Peyer's patch (tissue), 4 donors: ENCODE measurements around the gene RCOR2. TPM values are rescaled to one million over a fixed set of nuclear protein-coding genes. Genes with fewer than 3 reads are reported as not detected.
A peak's percentile ranks its signal among the peaks of the same experiment; 100 is the strongest.

Experiments used
- DNase-seq, 3 donors: peaks; one replicate each; pipeline ENCODE4 v3.0.0-alpha.2; 2017 to 2019
- H3K27ac ChIP-seq, 4 donors: fragments of 200-600 bp; sonication (generic); one replicate each; pipeline ENCODE4 v1.5.1; 2016 to 2019
- H3K27me3 ChIP-seq, 2 donors: fragments of 200-600 bp; sonication (generic); one replicate each; pipeline ENCODE4 v1.5.1; 2019
- H3K36me3 ChIP-seq, 3 donors: fragments of 200-600 bp; sonication (generic); one replicate each; pipeline ENCODE4 v1.5.1; 2016 to 2019
- H3K4me1 ChIP-seq, 4 donors: fragments of 200-600 bp; sonication (generic); one replicate each; pipeline ENCODE4 v1.5.1; 2016 to 2019
- H3K4me3 ChIP-seq, 4 donors: fragments of 200-600 bp; sonication (generic); 1 replicate in 3 of 4; 2 replicates in 1 of 4; pipeline ENCODE4 v1.5.1; 2016 to 2019; ENCODE audit warnings: mild to moderate bottlenecking in 1 of 4
- H3K9me3 ChIP-seq, 4 donors: fragments of 200-600 bp; sonication (generic); one replicate each; pipeline ENCODE4 v1.5.1; 2016 to 2019; ENCODE audit warnings: mild to moderate bottlenecking in 1 of 4
- CTCF ChIP-seq, 6 experiments: fragments of 450-650 bp in 4 of 6; fragments of 200-600 bp in 2 of 6; sonication (generic) in 1 of 6; IDR thresholded peaks; one replicate each; pipeline ENCODE4 v1.5.1; 2017 to 2019; ENCODE audit warnings: antibody characterized with exemption in 6 of 6, mild to moderate bottlenecking in 3 of 6, moderate library complexity in 1 of 6
- POLR2A ChIP-seq, 2 donors: fragments of 450-650 bp; IDR thresholded peaks; one replicate each; pipeline ENCODE4 v1.5.1; 2017; ENCODE audit warnings: antibody characterized with exemption in 2 of 2, mild to moderate bottlenecking in 2 of 2, moderate library complexity in 2 of 2
- total RNA-seq, 4 donors: library from RNA; depleted of rRNA; stranded (reverse); fragments of >200 nt; gene quantifications; one replicate each; pipeline ENCODE4 v1.1.0, GENCODE V29; 2016

RCOR2 gene
- total RNA-seq, 4 donors from 2014 or later, result 0.57 to 0.67 TPM; not detected in 2

- Histone ChIP-seq H3K27me3 (no peaks in the 10 kb centered on the region), H3K4me1 (peaks cover 5 to 61% (median 12%) of the 10 kb centered on the region in 4 donors), H3K27ac (peak overlapping the region; percentile 79 to 95 (median 88)), H3K4me3 (peak overlapping the region in 2 of 4 donors; percentile 48 to 56), H3K36me3 (peaks cover 0 to 8% (median 0%) of the 10 kb centered on the region in 3 donors), H3K9me3 (no peaks in the 10 kb centered on the region)
- no peak for DNase-seq
- TF ChIP-seq CTCF (IDR thresholded peaks at IDR 0.05), result no peak
- TF ChIP-seq POLR2A (IDR thresholded peaks at IDR 0.05), result no peak
Measured at GRCh38 chr11:63887386-63887999, 29.5 kb downstream of the RCOR2 start.

- Histone ChIP-seq H3K4me1 (peaks cover 10 to 49% (median 14%) of the 10 kb centered on the region in 4 donors), H3K36me3 (no peaks in the 10 kb centered on the region), H3K9me3 (no peaks in the 10 kb centered on the region), H3K27ac (peak overlapping the region in 1 of 4 donors; percentile 44), H3K4me3 (no peak overlapping the region), H3K27me3 (no peaks in the 10 kb centered on the region)
- no peak for TF ChIP-seq CTCF (IDR thresholded peaks at IDR 0.05)
- TF ChIP-seq POLR2A (IDR thresholded peaks at IDR 0.05), result no peak
- no peak for DNase-seq
Measured at GRCh38 chr11:63884196-63884932, 32.6 kb downstream of the RCOR2 start.

GRCh38 chr11:63883791-63884190 is 33.2 kb downstream of the RCOR2 start:
- no peak overlapping the region for H3K4me3 ChIP-seq
- TF ChIP-seq CTCF (IDR thresholded peaks at IDR 0.05) (no peak), POLR2A (IDR thresholded peaks at IDR 0.05) (no peak)
- no peak for DNase-seq
- H3K27ac ChIP-seq, result no peak overlapping the region
- no peaks in the 10 kb centered on the region for H3K9me3 ChIP-seq
- no peaks in the 10 kb centered on the region for H3K27me3 ChIP-seq
- H3K36me3 ChIP-seq, result no peaks in the 10 kb centered on the region
- H3K4me1 ChIP-seq, result peaks cover 6 to 49% (median 12%) of the 10 kb centered on the region in 4 donors

- TF ChIP-seq POLR2A (IDR thresholded peaks at IDR 0.05) (no peak), CTCF (IDR thresholded peaks at IDR 0.05) (no peak)
- H3K9me3 ChIP-seq, result no peaks in the 10 kb centered on the region
- H3K36me3 ChIP-seq, result no peaks in the 10 kb centered on the region
- no peak overlapping the region for H3K4me3 ChIP-seq
- H3K27me3 ChIP-seq, result no peaks in the 10 kb centered on the region
- H3K27ac ChIP-seq, result no peak overlapping the region
- H3K4me1 ChIP-seq, result peaks cover 4 to 41% (median 11%) of the 10 kb centered on the region in 4 donors
- no peak for DNase-seq
Measured at GRCh38 chr11:63882555-63883242, 34.3 kb downstream of the RCOR2 start.

- peaks cover 0 to 3% (median 0%) of the 10 kb centered on the region in 3 donors for H3K36me3 ChIP-seq
- H3K27me3 ChIP-seq, result no peaks in the 10 kb centered on the region
- H3K27ac ChIP-seq, result peak overlapping the region in 1 of 4 donors; percentile 10
- no peak for TF ChIP-seq POLR2A (IDR thresholded peaks at IDR 0.05)
- TF ChIP-seq CTCF (IDR thresholded peaks at IDR 0.05), result no peak
- no peak for DNase-seq
- no peak overlapping the region for H3K4me3 ChIP-seq
- no peaks in the 10 kb centered on the region for H3K9me3 ChIP-seq
- H3K4me1 ChIP-seq, result peaks cover 4 to 29% (median 8%) of the 10 kb centered on the region in 4 donors
Measured at GRCh38 chr11:63880403-63880790, 36.6 kb downstream of the RCOR2 start.
